Activated CD4-positive, alpha-beta T cell treated with anti-CD3 and anti-CD28 coated beads, Interleukin-2, amount 50 U/mL, for 16 hours (primary cell): ENCODE results near the gene UVRAG.

Experiments
- DNase-seq: peaks from one replicate; pipeline ENCODE4 v3.0.0-alpha.2; 2020

Gene UVRAG

GRCh38 chr11:75814677-75815344 lies at the start of gene UVRAG:
Gene UVRAG, plus strand, starts transcription at chr11:75815210. Its CDS starts 198 bp downstream, at chr11:75815408.
- peak; percentile 98 for DNase-seq

DNA sequence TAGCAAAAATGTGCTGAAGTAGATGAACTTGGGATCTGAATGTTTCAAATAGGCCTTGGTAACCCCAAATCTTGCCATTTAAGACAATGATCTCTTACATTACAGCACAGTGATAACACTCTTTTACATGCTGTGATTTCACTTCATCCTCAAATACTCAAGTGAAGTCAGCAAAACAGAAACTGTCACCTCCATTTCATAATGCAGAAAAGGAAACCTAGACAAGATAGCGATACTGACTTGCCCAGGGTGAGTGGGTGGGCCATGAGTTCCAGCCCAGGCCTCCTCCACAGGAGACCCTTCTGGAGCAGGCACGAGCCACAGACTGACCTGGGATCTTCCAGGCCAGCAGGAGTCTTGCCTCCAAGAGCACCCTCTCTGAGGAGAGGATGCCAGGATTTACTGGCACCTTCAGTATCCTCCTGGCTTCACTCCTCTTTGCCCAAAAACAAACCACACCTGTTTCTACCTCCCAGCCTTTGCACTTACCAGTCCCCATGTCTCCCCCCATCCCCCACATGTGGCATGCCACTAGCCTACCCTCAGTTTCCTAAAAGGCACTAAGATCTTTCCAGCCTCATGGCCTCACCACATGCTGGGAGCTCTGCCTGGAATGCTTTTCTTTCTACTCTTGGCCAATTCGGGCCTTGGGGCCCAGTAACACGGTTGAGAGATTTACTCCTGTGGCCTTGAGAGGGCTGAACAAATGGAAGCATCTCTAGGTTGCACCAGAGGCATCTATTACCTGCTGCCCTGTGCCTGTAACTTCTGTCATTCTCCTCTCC lies 48.4 kb upstream of the UVRAG start:
- DNase-seq, result peak; percentile 24

DNA sequence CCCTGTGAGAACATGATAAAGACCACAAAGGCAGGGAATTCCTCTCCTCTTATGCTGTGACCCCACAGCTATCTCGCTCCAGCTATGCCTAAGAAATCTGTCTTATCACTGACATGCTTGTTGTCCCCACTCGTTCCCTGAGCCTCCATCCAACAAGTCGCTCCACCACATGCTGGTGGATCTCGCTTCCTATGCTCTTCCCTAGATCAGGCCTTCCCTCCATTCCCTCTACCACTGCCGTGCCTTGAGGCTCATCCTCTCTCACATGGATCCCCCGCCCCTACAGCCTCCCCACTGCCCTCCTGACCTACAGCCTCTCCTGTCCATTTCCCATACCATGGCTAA lies 47.8 kb upstream of the UVRAG start:
- DNase-seq, result no peak

DNA sequence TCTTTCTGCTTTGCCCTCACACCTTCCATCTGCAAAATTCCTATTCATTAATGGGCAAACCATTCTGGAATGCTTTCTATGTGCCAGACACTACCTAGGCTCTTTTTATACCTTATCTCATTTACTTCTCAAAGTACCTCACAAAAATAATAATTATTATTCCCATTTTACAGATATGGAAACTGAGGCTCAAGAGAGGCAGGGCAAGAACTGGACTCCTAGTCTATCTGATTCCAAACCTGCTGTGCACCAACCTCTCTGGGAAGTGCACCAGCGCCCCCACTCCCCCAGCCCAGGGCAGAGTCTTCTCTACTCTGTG lies 47.3 kb upstream of the UVRAG start:
- no peak for DNase-seq

DNA sequence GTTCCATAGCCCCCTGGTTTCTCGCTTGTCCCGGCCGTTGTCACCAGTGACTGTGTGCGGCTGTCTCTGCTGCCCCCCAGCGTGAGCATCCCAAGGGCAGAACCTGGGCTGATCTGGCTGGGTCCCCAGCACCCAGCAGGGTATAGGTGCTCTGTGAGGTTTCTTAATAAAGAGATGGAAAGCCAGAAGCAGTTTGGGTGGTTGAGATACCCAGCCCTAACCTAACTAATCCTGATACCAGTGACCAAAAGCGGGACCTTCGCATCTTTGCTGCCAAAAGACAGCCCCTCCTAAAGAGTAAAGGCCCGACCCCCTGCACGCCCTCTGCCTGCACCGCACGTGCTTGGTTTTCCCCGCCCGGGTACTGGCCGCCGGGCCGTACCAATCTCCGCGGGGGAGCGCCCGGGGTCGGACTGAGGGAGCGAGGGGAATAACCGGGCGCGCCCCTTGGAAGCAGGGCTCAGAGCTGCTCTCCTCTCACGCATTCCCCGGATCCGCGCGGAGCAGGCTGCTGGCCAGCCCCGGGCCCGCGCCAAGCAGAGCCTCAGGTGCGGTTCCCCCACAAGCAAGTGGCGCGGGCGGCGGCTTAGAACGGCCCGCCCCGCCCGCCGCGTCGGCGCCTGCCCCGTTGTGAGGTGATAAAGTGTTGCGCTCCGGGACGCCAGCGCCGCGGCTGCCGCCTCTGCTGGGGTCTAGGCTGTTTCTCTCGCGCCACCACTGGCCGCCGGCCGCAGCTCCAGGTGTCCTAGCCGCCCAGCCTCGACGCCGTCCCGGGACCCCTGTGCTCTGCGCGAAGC lies 46.7 kb upstream of the UVRAG start, which contains the start of gene DGAT2:
DGAT2 (plus strand) TSS at position 667 of the 797 bp plus-strand sequence. CDS start 214 bp downstream, outside the sequence.
- peak; percentile 71 for DNase-seq

DNA sequence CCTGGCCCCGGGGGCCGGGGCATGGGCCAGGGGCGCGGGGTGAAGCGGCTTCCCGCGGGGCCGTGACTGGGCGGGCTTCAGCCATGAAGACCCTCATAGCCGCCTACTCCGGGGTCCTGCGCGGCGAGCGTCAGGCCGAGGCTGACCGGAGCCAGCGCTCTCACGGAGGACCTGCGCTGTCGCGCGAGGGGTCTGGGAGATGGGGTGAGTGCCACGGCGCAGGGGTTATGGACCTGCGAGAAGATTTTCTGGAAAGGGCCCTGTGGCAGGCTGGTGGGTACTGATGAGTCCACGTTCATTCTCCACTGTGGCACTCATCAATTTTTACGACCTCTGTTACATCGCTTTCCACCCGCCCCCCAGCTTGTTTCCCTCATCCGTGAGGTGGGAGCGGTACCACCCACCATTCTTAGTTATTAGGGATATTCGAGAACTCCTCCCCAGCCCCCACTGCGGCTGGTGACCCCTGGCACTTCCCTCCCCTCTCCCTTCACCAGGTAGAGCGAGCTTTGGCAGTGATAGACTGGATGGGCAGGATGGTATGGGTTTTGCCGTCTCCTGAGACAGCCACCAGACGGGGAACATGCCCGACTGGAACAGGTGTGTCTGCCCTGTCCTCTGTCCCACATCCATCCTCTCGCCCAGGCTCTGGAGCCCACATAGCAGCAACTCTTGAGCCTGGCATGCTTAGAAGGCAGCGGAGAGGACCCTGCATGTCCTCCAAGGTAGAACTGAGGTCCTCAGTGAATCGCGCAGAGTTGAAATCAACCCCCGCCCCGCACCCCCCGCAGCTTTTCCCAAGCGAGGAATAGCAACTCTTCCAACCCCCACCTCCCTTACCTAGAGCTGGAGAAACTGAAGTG lies 45.9 kb upstream of the UVRAG start:
- no peak for DNase-seq

GRCh38 chr11:75770102-75770501 lies 44.9 kb upstream of the UVRAG start:
- DNase-seq, result no peak

DNA sequence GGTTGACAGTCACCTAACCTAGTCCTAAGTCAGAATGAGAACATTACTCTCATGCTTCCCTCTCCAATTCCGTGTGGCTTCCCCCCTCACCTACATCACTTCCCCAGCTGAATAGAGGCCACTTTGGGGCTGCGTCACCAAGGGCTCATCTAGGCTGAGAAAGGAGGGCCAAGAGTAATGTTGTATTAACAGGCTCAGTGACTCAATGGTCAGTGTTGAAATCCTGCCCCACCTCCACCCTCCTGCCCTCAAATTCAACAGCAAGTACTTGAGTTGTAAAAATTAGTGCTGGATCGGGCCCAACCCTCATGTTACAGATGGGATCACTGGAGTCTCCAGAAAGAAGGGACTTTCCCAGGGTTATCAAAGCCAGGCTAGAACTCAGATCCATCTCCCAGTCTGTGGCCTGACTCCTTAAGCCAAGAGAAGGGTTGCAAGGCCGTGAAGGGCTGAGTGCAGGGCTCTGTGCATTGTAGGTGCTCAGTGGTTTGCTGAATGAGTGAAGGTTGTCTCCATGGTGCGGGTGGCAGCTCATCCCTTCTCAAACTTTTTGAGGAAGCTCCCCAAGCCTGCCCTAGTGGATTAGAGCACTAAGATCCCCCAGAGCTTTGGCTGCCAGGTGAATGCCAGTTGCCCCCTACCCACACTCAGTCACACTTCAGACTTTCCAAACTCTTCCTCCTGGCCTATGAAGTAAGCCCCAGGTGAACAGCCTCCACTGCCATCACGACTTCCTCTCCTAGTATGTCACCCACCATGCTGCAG lies 43.2 kb upstream of the UVRAG start:
- no peak for DNase-seq

DNA sequence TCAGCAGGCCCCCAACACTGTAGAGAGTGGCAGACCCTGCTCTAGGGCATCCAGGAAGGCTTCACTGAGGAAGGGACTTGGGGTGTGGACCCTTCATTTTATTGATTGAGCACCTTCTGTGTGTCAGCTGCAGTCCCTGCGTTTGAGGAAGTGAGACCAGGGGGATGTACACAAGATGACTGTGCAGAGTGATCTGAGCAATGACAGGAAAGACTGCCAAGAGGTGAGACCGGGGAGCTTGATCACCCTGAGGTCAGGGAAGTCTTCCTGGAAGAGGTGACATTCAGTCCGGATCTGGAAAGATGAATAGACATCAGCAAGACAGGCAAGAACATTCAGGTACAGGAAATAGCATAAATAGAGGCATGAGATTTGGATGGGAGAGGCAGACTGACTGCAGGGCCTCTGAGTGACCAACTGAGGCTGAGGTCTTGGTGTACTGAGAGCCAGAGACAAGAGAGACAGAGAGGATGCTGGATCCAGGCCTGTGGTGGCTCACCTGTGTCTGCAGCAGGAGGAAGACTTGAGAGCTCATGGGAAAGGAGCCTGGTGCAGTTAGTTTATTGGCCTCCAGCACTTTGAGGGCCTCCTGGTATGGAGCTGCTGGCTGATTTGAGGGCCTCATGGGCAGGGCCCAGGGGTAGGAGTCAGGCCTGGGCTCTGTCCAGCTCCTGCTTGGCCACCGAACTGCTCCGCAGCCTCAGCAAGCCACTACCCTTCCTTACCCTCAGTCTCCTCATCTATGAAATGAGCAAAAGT lies 41.2 kb upstream of the UVRAG start:
- DNase-seq, result peak; percentile 79

GRCh38 chr11:75775056-75775455 lies 40.0 kb upstream of the UVRAG start:
- no peak for DNase-seq

DNA sequence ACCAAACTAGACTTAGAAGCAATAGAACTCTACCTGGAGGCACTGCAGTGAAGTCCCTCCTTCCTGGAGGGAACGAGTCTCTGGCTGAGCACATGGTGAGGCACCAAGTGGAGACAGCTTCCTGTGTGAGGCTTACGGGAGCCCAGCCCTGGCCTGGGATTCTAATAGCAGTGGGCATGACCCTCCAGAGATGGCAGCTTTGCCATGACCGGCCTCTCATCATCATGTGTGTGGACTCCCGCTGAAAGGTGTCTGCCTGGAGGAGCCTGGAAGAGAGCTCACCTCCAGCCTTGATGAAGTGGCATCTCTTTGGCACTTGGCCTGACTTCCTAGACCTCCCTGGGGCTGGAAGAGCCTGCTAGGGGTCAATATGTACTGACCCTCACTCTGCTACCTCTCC lies 38.5 kb upstream of the UVRAG start:
- DNase-seq, result no peak

GRCh38 chr11:75777461-75778110 lies 37.4 kb upstream of the UVRAG start:
- DNase-seq, result peak; percentile 40

- DNase-seq, result no peak
Observed at GRCh38 chr11:75778962-75779361, 36.0 kb upstream of the UVRAG start.

GRCh38 chr11:75779960-75780359 lies 35.0 kb upstream of the UVRAG start:
- no peak for DNase-seq

DNA sequence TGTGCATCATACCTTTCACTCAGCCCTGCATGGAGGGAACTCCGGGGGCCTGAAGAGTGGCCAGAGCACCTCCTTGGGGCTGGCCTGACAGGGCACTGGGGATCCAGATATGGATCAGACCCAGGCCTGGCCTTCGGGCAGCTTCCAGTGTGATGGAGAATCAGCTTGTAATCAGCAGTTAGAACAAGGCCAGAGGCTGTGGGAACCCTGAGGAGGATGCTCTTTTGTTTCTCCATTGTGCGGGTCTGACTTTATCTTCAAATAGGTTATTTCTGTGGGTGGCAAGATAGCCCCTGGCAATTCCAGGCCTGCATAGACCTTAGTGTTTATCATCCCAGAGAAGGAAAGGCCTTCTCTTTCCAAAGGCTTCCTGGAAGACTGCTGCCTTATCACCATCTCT lies 34.1 kb upstream of the UVRAG start:
- DNase-seq, result no peak

DNA sequence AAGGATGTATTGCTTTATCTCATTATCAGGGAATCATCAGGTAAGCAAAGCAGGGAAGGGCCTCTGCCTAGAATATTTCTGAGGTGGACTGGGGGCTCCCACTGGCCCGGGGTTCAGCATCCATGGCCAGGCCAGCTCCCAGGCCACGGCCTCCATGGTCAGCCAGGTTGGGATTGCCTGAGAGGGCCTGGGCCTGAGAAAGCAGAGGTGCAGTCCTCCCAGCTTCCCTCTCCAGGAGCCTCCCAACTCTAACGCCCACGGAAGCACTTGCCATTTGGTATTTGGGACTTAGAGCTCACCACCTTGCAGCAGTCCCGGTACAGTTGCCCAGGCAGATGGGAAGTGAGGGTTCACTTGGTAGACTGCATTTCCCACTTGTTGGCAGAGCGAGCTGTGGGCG lies 33.7 kb upstream of the UVRAG start:
- no peak for DNase-seq

DNA sequence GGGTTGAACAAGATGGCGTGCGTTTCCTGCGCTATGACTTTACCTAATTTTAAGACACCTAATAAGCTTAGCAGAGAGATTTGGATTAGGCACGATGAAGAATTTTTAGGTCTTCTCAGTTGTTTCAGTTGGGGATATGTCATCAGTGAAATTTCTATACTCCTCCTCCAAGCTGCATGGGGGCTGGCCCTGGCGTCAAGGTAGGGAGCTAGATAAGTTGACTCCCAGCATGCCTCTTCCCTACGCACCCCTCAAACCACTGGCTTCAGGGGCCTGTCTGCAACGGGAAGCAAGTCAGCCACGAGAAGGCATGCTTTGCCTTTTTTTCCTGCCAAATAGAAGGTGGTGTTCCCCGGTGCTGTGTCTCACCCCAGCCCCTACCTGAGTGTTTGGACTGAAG lies 33.2 kb upstream of the UVRAG start:
- no peak for DNase-seq

- DNase-seq, result no peak
Observed at GRCh38 chr11:75782540-75783263, 32.3 kb upstream of the UVRAG start.

- DNase-seq, result no peak
Observed at GRCh38 chr11:75783416-75784084, 31.5 kb upstream of the UVRAG start.
